Neural crest cell (in vitro differentiated cells): ENCODE measurements around the gene ITFG1. TPM values are rescaled to one million over a fixed set of nuclear protein-coding genes. Genes with fewer than 3 reads are reported as not detected.

Experiments
- DNase-seq: peaks from one replicate; pipeline ENCODE4 v3.0.0; 2021; ENCODE audit warnings: low read depth, mixed read lengths, low spot score
- H3K27ac Mint-ChIP-seq: one replicate; pipeline ENCODE4 v1.8.0; 2021; ENCODE audit warnings: mild to moderate bottlenecking, mixed read lengths; ENCODE audit not compliant: unreplicated experiment
- H3K27me3 Mint-ChIP-seq: 2 replicates; pipeline ENCODE4 v1.8.0; 2021; ENCODE audit warnings: low read depth, mild to moderate bottlenecking, mixed read lengths
- H3K36me3 Mint-ChIP-seq: 2 replicates; pipeline ENCODE4 v1.8.0; 2021; ENCODE audit warnings: low read depth, mild to moderate bottlenecking, mixed read lengths
- H3K4me1 Mint-ChIP-seq: 2 replicates; pipeline ENCODE4 v1.8.0; 2021; ENCODE audit warnings: mixed read lengths
- H3K4me3 Mint-ChIP-seq: one replicate; pipeline ENCODE4 v1.8.0; 2021; ENCODE audit warnings: mild to moderate bottlenecking, mixed read lengths
- H3K9me3 Mint-ChIP-seq: 2 replicates; pipeline ENCODE4 v1.8.0; 2021; ENCODE audit warnings: mixed read lengths
- total RNA-seq: library from RNA; stranded (reverse); gene quantifications from 2 replicates; pipeline ENCODE4 v1.2.1, GENCODE V29; 2021
- TF ChIP-seq, protein P1 (sequence below): fragments of 200-600 bp; sonication (generic); conservative IDR thresholded peaks from 2 replicates; pipeline ENCODE4 v1.5.0; 2021; ENCODE audit warnings: antibody characterized with exemption, mild to moderate bottlenecking

ITFG1 gene
- total RNA-seq, 1 donor from 2014 or later, result 30.9 TPM

DNA sequence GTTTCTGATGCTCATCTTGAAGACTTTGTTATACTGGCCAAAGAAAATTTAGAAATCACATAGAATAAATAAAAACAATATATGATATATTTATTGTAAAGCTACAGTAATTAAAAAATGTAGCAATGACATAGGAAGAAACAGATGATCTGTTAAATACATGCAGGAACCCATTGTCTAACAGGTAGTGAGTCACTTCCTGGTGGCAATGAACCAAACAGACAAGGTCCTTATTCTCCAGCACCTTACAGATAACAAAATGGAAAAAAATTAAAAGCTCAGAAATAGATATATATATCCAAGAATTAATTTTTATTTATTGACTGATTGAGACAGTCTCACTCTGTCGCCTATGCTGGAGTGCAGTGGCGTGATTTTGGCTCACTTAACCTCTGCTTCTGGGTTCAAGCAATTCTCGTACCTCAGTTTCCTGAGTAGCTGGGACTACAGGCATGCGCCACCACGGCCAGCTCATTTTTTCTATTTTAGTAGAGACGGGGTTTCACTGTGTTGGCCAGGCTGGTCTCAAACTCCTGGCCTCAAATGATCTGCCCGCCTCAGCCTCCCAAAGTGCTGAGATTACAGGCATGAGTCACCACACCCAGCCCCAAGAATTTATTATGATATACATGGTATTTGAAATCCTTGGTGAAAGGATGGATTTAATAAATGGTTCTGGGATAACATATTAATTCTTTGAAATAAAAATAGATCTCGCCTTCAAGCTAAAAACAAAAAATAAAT lies 324.6 kb downstream of the ITFG1 start:
- TF ChIP-seq, protein P1, sequence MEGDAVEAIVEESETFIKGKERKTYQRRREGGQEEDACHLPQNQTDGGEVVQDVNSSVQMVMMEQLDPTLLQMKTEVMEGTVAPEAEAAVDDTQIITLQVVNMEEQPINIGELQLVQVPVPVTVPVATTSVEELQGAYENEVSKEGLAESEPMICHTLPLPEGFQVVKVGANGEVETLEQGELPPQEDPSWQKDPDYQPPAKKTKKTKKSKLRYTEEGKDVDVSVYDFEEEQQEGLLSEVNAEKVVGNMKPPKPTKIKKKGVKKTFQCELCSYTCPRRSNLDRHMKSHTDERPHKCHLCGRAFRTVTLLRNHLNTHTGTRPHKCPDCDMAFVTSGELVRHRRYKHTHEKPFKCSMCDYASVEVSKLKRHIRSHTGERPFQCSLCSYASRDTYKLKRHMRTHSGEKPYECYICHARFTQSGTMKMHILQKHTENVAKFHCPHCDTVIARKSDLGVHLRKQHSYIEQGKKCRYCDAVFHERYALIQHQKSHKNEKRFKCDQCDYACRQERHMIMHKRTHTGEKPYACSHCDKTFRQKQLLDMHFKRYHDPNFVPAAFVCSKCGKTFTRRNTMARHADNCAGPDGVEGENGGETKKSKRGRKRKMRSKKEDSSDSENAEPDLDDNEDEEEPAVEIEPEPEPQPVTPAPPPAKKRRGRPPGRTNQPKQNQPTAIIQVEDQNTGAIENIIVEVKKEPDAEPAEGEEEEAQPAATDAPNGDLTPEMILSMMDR, result no peak

DNA sequence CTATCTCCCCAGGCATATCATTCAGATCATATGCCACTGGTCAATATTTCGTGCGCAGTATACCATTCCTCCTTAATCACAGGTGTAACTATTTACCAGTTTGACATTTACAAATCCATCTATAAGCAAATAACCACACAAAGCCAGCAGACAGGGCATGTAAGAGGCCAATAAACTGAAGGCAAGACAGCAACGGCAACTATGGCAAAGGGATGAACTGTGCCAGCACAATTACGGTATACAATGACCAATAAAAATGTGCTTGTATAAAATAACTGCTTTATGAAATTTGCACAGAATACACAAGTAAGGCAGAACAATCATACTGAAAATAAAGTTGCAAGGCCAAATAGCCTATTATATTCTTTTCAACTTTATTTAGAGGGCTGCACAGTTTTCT lies 326.3 kb downstream of the ITFG1 start:
- no peak for DNase-seq
- no peak overlapping the region for H3K27ac Mint-ChIP-seq
- no peaks in the 10 kb centered on the region for H3K9me3 Mint-ChIP-seq
- peaks cover 3% of the 10 kb centered on the region for H3K36me3 Mint-ChIP-seq
- H3K4me1 Mint-ChIP-seq, result peaks cover 49% of the 10 kb centered on the region
- TF ChIP-seq, protein P1, result no peak
- H3K4me3 Mint-ChIP-seq, result no peak overlapping the region
- no peaks in the 10 kb centered on the region for H3K27me3 Mint-ChIP-seq

More for the DNA sequence above, 324.6 kb downstream of the ITFG1 start:
- Mint-ChIP-seq H3K4me1 (peaks cover 51% of the 10 kb centered on the region), H3K9me3 (no peaks in the 10 kb centered on the region), H3K4me3 (no peak overlapping the region), H3K36me3 (no peaks in the 10 kb centered on the region), H3K27ac (no peak overlapping the region), H3K27me3 (no peaks in the 10 kb centered on the region)
- DNase-seq, result no peak

DNA sequence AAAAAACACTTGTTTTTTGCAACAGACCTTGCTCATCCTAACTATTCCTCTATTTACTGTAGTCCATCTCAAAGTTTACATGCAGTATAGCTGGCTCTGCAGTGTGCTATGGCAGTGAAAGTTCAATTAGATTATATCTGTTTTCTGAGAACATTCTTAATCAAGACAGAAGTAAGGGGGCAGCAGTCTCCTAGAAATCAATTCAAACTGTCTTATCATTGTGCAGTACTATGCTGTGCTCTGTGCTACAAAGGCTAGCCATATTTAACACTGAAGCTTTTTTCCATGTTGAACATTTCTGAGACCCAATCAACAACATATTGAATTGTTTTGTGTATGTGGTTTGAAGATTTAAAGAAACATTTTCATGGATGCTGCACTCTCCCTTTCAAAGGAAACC lies 328.6 kb downstream of the ITFG1 start:
- Mint-ChIP-seq H3K4me3 (no peak overlapping the region), H3K36me3 (peaks cover 11% of the 10 kb centered on the region), H3K4me1 (peaks cover 31% of the 10 kb centered on the region), H3K9me3 (no peaks in the 10 kb centered on the region), H3K27ac (no peak overlapping the region), H3K27me3 (no peaks in the 10 kb centered on the region)
- DNase-seq, result no peak
- TF ChIP-seq, protein P1, result no peak

DNA sequence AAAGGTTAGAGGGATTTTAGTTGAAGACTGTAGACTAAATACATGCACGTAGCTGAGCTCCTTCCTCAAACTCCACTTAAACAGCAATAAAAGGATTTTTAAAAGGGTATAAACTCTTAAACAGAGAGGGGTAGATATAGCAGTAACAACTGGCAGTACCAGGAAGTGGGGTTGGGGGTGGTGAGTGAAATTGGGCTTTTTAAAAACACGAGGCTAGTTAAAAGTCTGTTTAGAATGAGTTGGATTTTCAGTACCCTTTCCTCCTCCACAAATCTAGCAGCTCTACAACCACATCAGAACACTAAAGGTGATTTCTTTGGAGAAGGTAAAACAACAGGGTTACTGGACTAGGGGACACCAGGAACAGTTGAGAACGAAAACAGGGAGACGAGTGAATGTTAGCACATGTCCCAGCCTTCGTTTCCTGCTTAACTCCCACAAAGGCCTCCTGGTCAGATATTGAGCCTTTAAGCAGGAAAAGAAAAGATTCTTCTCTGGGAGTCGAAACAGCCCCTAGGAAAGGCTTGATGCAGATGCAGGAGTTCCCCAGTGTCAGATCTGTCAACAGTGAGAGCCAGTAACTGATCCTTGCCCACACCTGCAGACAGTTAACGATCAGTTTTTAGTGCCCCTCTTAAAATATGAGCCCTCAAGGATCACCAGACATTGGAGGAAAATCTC lies 331.0 kb downstream of the ITFG1 start:
- no peak overlapping the region for H3K27ac Mint-ChIP-seq
- no peak for DNase-seq
- TF ChIP-seq, protein P1, result no peak

DNA sequence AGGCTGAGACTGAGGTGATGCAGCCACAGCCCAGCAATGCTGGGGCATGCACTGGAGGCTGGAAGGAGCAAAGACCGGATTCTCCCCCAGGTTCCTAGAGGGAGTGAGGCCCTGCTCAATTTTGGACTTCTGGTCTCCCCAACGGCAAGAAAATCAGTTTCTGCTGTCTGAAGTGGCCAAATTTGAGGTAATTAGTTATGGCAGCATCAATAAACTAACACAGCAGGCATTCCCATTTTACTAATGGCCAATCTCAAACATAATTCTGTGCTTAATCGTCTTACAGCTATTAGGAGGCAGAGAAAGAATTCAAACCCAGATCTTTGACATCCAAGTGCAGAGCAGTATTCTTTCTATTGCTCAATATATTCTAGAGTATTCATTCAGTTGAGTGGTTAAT lies 333.3 kb downstream of the ITFG1 start:
- Mint-ChIP-seq H3K9me3 (no peaks in the 10 kb centered on the region), H3K4me1 (peaks cover 22% of the 10 kb centered on the region), H3K27me3 (no peaks in the 10 kb centered on the region), H3K4me3 (no peak overlapping the region), H3K36me3 (peaks cover 14% of the 10 kb centered on the region), H3K27ac (no peak overlapping the region)
- no peak for DNase-seq
- TF ChIP-seq, protein P1, result no peak

More for the DNA sequence above, 331.0 kb downstream of the ITFG1 start:
- Mint-ChIP-seq H3K9me3 (no peaks in the 10 kb centered on the region), H3K27me3 (no peaks in the 10 kb centered on the region), H3K4me1 (peaks cover 26% of the 10 kb centered on the region), H3K36me3 (peaks cover 13% of the 10 kb centered on the region), H3K4me3 (no peak overlapping the region)
